Activated CD4-positive, alpha-beta T cell treated with anti-CD3 and anti-CD28 coated beads, Interleukin-2, amount 50 U/mL, for 48 hours (primary cell): Measurements from ENCODE around the gene CFAP69.
"Not testable (repeated sequence)": the region's sequence is repeated elsewhere in the genome, so short reads cannot be mapped to it uniquely, and the experiment has no call there.

Source experiments
- DNase-seq, 2 experiments: peaks; one replicate each; pipeline ENCODE4 v3.0.0-alpha.2; 2020

The CFAP69 gene

DNA sequence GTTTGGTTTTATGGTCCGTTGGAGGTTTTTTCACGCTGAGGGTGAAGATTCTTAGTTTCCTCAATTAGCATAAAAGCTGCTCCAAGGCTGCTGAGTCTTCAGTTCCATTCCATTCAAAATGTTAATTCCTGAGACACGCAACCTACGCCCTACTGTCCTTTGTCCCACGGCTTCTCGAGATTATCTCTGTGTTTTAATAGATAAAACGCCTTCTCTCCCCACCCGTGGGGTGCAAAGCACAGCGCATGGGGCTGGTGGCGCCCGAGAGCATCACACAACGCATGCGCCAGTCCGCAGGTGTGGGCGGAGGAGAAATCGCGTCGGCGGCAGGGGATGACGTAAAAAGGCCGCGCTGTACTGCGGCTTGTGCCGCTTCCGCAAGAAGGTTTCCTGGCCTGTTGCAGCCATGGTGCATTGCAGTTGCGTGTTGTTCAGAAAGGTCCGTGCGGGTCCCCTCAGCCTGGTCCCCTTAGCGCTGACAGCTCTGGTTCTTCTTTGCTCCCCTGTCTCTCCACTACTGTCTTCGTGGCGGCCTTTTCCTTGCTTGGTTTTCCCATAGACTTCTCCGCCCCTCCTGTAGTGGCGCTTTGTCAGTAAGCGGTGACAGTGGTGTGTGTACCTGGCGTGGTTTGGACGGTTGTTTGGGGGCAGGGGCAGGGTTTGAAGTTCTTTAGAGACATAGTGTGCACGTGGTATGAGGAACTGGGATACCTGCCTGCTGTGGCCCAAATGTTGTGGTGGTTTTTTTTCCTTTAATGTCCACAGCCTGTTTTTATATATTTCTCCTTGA lies 101.6 kb downstream of the CFAP69 start, which contains the start of gene GTPBP10:
TSS of gene GTPBP10 (plus strand) at position 381 of the 790 bp plus-strand sequence. CDS start at position 407, 26 bp downstream.
- DNase-seq: peak; percentile 94 to 96

DNA sequence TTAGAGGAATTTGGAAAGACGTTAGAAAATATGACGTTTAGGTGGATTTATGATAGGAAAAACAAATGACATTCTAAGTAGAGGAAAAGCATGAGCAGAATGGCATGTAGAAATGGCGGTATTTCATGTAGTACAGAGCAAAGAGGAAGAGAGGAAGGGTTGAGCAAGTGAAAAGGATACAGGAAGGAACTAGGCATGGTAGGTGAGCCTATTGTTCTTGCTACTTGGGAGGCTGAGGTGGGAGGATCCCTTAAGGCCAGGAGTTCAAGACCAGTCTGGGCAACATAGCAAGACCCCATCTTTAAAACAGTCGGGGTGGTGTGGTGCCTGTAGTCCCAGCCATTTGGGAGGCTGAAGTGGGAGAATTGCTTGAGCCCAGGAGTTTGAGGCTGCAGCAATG lies 102.8 kb downstream of the CFAP69 start:
- DNase-seq: no peak

DNA sequence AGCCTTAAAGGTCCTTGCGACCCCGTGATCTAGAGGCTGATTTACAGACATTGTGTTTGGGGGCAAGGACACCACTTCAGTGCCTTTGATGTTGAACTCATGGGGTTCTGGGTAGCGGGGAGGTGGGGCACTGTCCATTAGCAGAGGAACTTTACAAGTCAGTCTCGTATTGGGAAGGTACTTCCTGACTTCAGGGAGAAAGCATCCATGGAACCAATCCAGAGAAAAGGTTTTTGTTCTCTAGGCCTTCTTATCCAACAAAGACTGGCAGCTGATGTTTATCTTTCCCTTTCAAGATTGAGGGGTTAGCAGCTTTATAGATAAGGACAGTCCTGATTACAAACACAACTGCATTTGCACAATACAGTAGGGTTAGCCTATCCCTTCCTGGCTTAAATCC lies 104.3 kb downstream of the CFAP69 start:
- DNase-seq: no peak

DNA sequence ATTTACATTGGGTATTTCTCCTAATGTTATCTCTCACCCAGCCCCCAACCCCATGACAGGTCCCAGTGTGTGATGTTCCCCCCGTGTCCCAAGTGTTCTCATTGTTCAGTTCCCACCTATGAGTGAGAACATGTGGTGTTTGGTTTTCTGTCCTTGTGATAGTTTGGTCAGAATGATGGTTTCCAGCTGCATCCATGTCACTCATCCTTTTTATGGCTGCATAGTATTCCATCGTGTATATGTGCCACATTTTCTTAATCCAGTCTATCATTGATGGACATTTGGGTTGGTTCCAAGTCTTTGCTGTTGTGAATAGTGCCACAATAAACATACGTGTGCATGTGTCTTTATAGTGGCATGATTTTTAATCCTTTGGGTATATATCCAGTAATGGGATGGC lies 105.1 kb downstream of the CFAP69 start:
- DNase-seq: not testable (repeated sequence)

DNA sequence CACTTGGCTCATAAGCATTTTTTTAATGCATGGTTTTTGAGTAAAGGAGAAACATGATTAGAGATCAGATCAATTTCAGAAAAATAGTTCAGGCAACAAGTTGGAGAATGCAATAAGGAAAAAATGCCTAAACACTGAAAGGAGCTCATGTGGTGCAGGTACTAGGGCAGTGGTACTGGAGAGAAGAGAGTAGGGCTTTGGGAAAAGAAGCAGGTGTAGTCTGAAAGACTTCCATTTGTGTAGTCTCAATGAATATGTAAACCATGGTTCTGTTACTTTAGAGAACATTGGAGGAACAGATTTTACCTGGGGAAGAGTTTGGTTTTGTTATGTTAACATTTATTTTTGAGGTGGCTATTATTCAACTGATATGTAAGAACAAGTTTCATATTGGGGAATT lies 107.0 kb downstream of the CFAP69 start:
- no peak for DNase-seq
